ENCODE results near the gene NAT8L. TPM values are rescaled to one million over a fixed set of nuclear protein-coding genes. Genes with fewer than 3 reads are reported as not detected.

The NAT8L gene
- total RNA-seq, 2 donors from 2014 or later, result 0.11 to 0.17 TPM

DNA sequence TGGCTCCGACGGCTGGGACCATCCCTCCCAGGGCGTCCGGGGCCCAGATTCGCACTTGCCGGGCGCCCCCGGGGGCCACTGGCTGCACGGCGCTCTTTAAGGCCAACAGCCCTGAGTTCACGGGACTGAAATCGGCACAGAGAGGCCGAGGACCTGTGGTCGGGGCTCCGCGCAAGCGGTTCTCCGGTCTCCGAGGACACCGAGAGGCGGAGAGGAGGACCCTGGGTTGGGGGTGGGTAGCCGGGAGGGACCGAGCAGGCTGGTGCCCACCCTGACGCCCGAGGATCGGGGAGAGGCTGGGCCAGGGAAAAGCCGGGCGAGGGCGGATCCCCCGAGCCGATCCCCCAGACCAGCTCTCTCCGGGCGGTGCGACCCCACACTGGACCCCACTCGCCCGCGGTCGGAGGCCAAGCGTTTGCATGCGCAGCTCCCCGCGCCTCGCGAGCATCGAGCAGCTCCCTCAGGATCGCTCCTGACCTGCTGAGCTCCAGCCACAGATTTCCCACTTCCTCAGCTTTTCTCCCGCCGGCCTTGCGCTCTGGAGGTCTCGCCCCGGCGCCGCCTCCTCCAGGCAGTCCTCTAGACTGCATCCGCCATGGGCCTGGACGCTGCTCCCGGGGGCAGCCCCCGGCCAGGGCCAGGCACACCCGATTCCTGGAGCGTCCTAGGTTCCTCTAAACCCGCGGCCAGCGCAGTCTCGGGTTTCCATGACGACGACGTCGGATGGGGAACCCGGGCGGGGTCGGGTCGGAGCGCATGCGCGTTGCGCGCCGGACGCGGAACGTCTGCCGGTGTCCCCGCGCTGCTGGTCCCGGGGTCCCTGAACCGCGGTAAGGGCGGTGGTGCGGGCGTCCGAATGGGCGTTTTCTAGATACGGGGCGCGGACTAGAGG lies 17.6 kb upstream of the NAT8L start:
- Histone ChIP-seq H3K27me3 (peaks cover 12% of the 10 kb centered on the region), H3K4me1 (peaks cover 9% of the 10 kb centered on the region), H3K4me3 (peak overlapping the region; percentile 65), H3K27ac (no peak overlapping the region), H3K9ac (ENCODE audit: low read depth in 2 of 2, low read length in 2 of 2) (peak overlapping the region; percentile 34 to 63), H3K36me3 (no peaks in the 10 kb centered on the region), H3K9me3 (no peaks in the 10 kb centered on the region)
- intact Hi-C loops (cut with DNase I), result no loop called here
- TF ChIP-seq, protein P1, sequence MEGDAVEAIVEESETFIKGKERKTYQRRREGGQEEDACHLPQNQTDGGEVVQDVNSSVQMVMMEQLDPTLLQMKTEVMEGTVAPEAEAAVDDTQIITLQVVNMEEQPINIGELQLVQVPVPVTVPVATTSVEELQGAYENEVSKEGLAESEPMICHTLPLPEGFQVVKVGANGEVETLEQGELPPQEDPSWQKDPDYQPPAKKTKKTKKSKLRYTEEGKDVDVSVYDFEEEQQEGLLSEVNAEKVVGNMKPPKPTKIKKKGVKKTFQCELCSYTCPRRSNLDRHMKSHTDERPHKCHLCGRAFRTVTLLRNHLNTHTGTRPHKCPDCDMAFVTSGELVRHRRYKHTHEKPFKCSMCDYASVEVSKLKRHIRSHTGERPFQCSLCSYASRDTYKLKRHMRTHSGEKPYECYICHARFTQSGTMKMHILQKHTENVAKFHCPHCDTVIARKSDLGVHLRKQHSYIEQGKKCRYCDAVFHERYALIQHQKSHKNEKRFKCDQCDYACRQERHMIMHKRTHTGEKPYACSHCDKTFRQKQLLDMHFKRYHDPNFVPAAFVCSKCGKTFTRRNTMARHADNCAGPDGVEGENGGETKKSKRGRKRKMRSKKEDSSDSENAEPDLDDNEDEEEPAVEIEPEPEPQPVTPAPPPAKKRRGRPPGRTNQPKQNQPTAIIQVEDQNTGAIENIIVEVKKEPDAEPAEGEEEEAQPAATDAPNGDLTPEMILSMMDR (IDR thresholded peaks at IDR 0.05), result no peak
- DNase-seq, result peak; percentile 84

DNA sequence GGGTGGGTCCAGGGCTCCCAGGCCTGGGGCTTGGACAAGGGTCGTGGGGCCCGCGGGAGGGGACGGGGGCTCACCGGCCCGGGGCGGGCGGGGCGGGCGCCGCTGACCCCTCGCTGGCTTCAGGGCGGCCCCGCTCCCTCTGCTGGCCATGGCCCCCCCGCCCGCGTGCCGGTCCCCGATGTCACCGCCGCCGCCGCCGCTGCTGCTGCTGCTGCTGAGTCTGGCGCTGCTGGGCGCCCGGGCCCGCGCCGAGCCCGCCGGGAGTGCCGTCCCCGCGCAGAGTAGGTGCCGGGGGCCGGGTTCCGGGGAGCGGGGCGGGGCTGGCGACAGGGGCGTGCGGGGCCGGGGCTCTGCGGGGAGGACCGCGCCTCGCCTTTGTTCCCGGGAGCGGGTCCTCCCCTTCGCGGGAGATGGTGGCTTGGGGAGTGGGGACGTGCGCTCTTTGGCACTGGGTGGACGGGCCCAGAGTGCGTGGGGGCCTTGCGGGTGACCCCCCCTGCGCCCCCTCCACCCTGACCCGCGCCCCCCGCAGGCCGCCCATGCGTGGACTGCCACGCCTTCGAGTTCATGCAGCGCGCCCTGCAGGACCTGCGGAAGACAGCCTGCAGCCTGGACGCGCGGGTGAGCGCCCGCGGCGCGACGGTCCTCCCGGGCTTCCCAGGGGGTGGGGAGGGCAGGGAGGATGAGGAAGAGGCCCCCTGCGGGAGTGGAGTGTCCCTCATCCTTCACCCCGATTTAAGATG lies 16.8 kb upstream of the NAT8L start:
- peaks cover 9% of the 10 kb centered on the region for H3K4me1 ChIP-seq
- no peaks in the 10 kb centered on the region for H3K9me3 ChIP-seq
- peak overlapping the region; percentile 65 for H3K4me3 ChIP-seq
- TF ChIP-seq, protein P1 (IDR thresholded peaks at IDR 0.05), result no peak
- H3K9ac ChIP-seq (ENCODE audit: low read depth in 2 of 2, low read length in 2 of 2), result peak overlapping the region in 1 of 2 donors; percentile 19
- peak; percentile 18 for DNase-seq
- intact Hi-C loops (cut with DNase I), result no loop called here
- no peak overlapping the region for H3K27ac ChIP-seq
- peaks cover 21% of the 10 kb centered on the region for H3K27me3 ChIP-seq
- no peaks in the 10 kb centered on the region for H3K36me3 ChIP-seq

DNA sequence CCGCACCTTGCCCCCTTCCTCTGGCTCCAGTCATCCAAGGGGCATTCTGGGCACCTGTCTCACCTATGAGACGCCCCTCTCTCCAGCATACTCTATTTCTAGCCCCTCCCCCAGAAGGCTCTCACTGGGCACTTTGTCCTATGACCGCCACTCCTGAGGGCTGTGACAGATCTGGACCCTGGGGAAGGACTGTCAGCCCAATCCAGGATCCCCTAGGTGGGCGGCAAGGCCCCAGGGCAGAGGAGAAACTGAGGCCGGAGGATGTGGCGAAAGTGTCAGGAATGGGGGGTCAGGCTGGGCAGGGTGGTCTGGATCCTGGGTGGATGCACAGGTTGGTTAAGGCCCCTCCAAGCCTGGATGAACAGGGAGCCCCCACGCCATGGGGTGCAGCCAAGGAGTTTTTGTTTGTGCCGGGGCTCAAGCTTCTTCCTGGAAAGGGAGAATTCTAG lies 16.2 kb upstream of the NAT8L start:
- Histone ChIP-seq H3K9ac (ENCODE audit: low read depth in 2 of 2, low read length in 2 of 2) (peak overlapping the region in 1 of 2 donors; percentile 19), H3K4me3 (no peak overlapping the region), H3K27ac (no peak overlapping the region), H3K4me1 (peaks cover 9% of the 10 kb centered on the region), H3K36me3 (no peaks in the 10 kb centered on the region), H3K27me3 (peaks cover 24% of the 10 kb centered on the region), H3K9me3 (no peaks in the 10 kb centered on the region)
- intact Hi-C loops (cut with DNase I), result no loop called here
- DNase-seq, result no peak
- TF ChIP-seq, protein P1 (IDR thresholded peaks at IDR 0.05), result no peak

DNA sequence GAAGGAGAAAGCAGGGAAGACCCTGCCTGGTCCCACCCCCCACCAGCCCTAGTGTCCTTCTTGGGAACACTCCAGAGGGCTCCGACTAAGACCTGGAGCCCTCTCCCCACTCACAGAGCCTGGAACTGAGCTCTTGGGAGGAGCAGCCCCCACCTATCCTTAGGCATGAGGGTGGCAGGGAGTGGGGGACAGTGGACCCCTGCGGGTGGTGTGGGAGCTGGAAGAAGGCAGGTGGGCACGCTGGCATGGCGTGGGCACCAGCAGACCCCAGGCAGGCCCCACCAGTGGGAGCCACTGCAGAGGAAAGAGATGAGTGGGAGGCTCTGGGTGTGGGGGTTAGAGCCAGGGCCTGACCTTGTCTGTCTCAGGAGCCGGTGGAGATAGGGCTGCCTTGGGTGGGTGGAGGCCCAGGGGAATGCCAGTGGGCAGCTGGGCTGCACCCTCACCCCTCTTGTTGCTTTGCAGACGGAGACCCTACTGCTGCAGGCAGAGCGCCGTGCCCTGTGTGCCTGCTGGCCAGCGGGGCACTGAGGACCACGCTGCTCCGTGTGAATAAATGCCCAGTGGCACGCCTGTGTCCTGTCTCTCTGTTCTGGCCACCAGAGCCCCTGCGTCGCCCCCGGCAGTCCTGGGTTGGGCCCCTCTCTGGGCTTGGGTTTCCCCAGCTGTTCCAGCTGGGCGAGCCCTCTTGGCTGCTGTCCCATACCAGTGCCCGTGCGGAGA lies 15.6 kb upstream of the NAT8L start:
- no peaks in the 10 kb centered on the region for H3K36me3 ChIP-seq
- no peak overlapping the region for H3K27ac ChIP-seq
- DNase-seq, result no peak
- H3K4me3 ChIP-seq, result no peak overlapping the region
- no peaks in the 10 kb centered on the region for H3K9me3 ChIP-seq
- peaks cover 24% of the 10 kb centered on the region for H3K27me3 ChIP-seq
- peaks cover 9% of the 10 kb centered on the region for H3K4me1 ChIP-seq
- TF ChIP-seq, protein P1 (IDR thresholded peaks at IDR 0.05), result no peak
- H3K9ac ChIP-seq (ENCODE audit: low read depth in 2 of 2, low read length in 2 of 2), result no peak overlapping the region
- intact Hi-C loops (cut with DNase I), result no loop called here

DNA sequence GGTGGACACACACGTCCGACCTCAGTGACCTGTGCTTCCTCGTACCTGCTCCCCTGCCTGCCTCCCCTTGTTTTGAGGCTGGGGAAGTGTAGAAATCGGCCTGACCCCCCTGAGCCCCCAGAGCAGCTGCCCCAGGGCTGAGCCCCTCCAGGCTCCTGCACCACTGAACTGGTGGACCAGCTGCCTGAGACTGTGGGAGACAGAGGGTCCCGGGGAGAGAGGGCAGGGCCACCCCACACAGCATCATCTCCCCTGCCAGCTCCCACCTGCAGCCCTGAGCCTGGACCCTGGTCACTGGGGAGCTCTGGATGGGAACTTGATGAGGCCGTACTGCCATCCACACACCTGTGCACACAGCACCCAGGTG lies 15.0 kb upstream of the NAT8L start:
- H3K9ac ChIP-seq (ENCODE audit: low read depth in 2 of 2, low read length in 2 of 2), result no peak overlapping the region
- no peaks in the 10 kb centered on the region for H3K36me3 ChIP-seq
- H3K27ac ChIP-seq, result no peak overlapping the region
- TF ChIP-seq, protein P1 (IDR thresholded peaks at IDR 0.05), result no peak
- H3K4me3 ChIP-seq, result no peak overlapping the region
- intact Hi-C loops (cut with DNase I), result no loop called here
- peaks cover 24% of the 10 kb centered on the region for H3K27me3 ChIP-seq
- DNase-seq, result no peak
- no peaks in the 10 kb centered on the region for H3K9me3 ChIP-seq
- peaks cover 9% of the 10 kb centered on the region for H3K4me1 ChIP-seq
